Right cardiac atrium (tissue), 5 donors: Measurements from ENCODE around the gene MGAT4A. TPM values are rescaled to one million over a fixed set of nuclear protein-coding genes. Genes with fewer than 3 reads are reported as not detected.

Experiments
- ATAC-seq, 2 donors: fragments of 200-7000 bp; cut with Tn5 transposase; one replicate each; pipeline versions ENCODE4 v1.8.0 to v1.9.1; 2020; ENCODE audit warnings: moderate library complexity in 2 of 2, mild to moderate bottlenecking in 1 of 2
- DNase-seq, 3 donors: peaks; one replicate each; pipeline ENCODE4 v3.0.0-alpha.2; 2020
- H3K27ac ChIP-seq: one replicate; pipeline ENCODE4 v1.5.1; 2013; ENCODE audit warnings: mild to moderate bottlenecking, low read length, control low read depth, moderate library complexity
- H3K27me3 ChIP-seq: one replicate; pipeline ENCODE4 v1.6.1; 2013; ENCODE audit not compliant: control insufficient read depth, insufficient read depth
- H3K4me1 ChIP-seq: one replicate; pipeline ENCODE4 v1.6.1; 2013; ENCODE audit warnings: low read length; ENCODE audit not compliant: control insufficient read depth, insufficient read depth
- H3K4me3 ChIP-seq: one replicate; pipeline ENCODE4 v1.5.1; 2013; ENCODE audit warnings: low read length, control low read depth
- H3K9me3 ChIP-seq: one replicate; pipeline ENCODE4 v1.6.1; 2013; ENCODE audit warnings: low read length; ENCODE audit not compliant: control insufficient read depth
- WGBS: extraction: QIAGEN DNeasy Blood & Tissue Kit; methylation state at CpG from one replicate; pipeline ENCODE4 v1.1.7; 2013; 5-methylcytosine and 5-hydroxymethylcytosine counted together
- intact Hi-C, 4 donors: fragments of 100-400 bp; cut with DNase I; formaldehyde crosslinking; loops; one replicate each; pipeline versions ENCODE4 v1.11.0 to v1.14.0; 2022 to 2023
- polyA plus RNA-seq: library from polyadenylated mRNA; stranded (reverse); fragments of 200-250 nt; gene quantifications from one replicate; pipeline ENCODE4 v1.2.3, GENCODE V29; 2013
- total RNA-seq, 4 donors: library from RNA; stranded (reverse); fragmentation: NEBNext Ultra II Directional; extraction: Animal tissue kit (Norgen Biotek cat#: 25700); gene quantifications; one replicate each; pipeline ENCODE4 v1.2.1, GENCODE V29; 2021
- donor health status: healthy with polysubstance abuse.
- donor health status: DM: no; HTN: yes; CAD: no.
- donor health status: DM: no; HTN: no; CAD: no.
- donor health status: DM: no; HTN: yes; CAD: no; lungs with severe emphysema.
- donor health status: DM: yes; HTN: yes; CAD: no.

MGAT4A gene
- total and polyA plus RNA-seq, 5 donors, result 5.2 to 37.2 (median 24.9) TPM

DNA sequence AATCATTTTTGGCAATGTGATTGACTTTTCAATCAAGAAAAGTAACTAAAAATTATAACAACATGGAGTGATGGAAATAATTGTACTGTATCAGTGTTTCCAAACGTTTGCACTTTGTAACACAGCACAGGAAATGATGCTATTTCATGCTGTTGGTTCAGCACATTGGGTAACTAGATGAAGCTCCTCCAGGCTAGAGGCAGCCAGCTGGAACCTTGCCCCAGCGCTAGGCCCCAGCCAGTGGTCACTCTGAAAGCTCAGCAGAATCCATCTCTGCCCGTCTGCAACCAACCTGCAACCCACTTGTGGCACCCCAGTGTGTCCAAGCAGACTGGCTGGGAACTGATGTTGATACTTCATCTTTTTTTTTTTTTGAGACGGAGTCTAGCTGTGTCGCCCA lies 107.3 kb downstream of the MGAT4A start:
- Histone ChIP-seq H3K4me1 (no peaks in the 10 kb centered on the region), H3K4me3 (no peak overlapping the region), H3K27me3 (no peaks in the 10 kb centered on the region), H3K27ac (no peak overlapping the region), H3K9me3 (no peaks in the 10 kb centered on the region)
- intact Hi-C loops, result no loop called here
- ATAC-seq (peak; percentile 76 to 78), DNase-seq (peak; percentile 63 to 84 (median 76))
- 70% methylated on average over 5 of the region's 5 CpGs for WGBS

DNA sequence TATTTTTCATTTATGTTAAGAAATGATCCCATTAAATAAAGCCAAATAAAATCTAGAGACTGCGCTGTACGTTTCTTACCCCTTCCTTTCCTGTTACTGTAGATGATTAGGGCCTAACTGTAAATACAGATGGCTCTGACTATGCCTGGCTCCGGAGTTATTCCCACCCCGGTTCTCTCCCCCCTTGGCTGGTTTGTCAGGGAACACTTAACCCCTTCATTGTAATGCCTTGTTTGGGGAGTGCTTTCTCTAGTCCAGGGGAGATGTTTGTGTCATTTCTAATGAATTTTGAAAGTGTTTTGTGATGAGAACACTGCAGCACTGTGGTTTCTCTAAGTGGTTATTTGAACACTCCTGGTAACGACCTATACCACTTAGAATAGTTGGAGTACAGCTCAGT lies 113.8 kb downstream of the MGAT4A start:
- WGBS, result 48% methylated on average over 5 of the region's 5 CpGs
- ATAC-seq (no peak), DNase-seq (no peak)
- H3K4me3 ChIP-seq, result no peak overlapping the region
- H3K9me3 ChIP-seq, result no peaks in the 10 kb centered on the region
- no peak overlapping the region for H3K27ac ChIP-seq
- no peaks in the 10 kb centered on the region for H3K4me1 ChIP-seq
- intact Hi-C loops, result no loop called here
- H3K27me3 ChIP-seq, result no peaks in the 10 kb centered on the region

DNA sequence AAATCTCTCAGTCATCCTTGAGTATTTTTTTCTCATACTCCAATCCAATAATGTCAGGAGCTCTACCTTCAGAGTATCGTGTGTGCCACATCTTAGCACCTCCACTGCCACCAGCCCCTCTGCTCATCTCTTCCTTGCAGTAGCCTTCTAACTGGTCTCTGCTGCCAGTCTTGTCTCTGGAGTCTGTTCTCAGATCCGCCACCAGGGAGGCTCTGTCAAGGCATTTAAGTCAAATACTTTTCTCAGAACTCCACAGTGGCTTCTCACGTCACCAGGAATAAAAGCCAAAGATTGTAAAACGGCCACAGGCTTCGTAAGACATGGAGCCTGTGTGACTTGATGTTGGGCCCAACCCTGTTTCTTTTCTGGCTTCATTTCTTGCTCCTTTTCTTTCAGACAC lies 115.5 kb downstream of the MGAT4A start:
- intact Hi-C loops, result no loop called here
- DNase-seq (no peak), ATAC-seq (no peak)
- no peak overlapping the region for H3K4me3 ChIP-seq
- no peaks in the 10 kb centered on the region for H3K27me3 ChIP-seq
- H3K27ac ChIP-seq, result no peak overlapping the region
- H3K4me1 ChIP-seq, result no peaks in the 10 kb centered on the region
- 80% methylated on average over 5 of the region's 5 CpGs for WGBS
- H3K9me3 ChIP-seq, result no peaks in the 10 kb centered on the region

DNA sequence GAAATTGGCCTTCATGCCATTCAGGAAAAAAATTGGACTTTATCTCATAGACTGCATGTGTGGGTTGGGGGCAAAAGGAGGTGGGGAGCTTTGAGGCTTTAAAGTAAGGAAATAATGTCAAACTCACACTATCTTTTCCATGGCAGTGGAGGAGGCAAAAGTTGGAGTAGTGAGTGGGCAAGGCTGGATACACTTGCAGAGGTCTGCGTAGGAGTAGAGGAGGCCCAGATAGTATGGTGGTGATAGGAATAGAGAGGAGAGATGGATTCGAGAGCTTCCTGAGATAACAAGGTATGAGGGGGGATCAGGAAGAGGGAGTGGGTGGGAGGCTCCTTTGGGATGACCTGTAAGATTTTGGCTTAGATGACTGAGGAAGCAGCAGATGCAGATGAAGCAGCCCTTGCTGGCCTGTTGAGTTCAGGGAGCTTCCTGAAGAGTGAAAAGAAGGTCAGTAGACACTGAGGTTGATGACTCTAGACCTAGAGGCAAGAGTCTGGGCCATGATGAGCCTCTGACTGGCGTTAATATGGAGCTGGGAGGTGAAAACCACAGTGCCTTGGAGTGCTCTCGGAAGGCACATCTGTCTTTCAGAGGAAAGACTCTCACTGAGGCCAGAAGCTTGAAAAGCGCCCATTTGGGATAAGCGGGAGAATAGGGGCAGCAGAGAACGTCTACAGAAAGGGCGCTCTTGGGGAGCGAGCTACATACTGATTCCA lies 116.8 kb downstream of the MGAT4A start:
- no peaks in the 10 kb centered on the region for H3K4me1 ChIP-seq
- H3K9me3 ChIP-seq, result no peaks in the 10 kb centered on the region
- no peak overlapping the region for H3K4me3 ChIP-seq
- no peak for ATAC-seq
- intact Hi-C loops, result no loop called here
- WGBS, result 88% methylated on average over 9 of the region's 9 CpGs
- no peak overlapping the region for H3K27ac ChIP-seq
- DNase-seq, result no peak
- H3K27me3 ChIP-seq, result no peaks in the 10 kb centered on the region

DNA sequence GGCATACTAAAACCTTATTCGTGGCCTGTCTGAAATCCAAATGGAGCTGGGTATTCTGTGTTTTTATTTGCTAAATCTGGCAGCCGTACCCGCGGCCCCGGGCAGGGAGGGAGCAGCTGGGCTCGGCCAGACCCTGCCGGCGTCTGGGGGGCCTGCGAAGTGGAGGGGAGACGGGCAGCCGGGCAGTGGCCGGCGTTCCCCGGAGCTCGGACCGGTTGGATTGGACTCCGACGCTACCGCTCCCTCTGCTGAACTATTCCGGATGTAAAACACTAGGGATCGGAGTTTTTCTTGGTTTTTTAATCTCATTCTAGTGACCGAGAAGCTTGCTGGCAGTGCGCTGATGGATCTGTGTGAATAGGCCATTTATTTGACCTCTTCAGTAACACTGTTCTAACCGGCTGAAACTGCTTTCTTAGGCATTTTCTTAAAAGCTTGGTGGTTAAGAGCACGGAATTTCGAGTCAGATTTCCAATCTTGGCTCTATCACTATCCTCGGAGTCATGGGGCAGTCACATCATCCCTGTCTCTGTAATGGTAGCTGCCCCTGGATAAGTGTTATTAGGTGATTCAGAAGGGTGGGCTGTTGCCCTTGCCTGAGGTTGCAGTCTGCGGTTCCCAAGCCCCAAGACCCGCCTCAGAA lies 121.8 kb downstream of the MGAT4A start:
- ATAC-seq, result peak; percentile 45 to 66
- no peaks in the 10 kb centered on the region for H3K9me3 ChIP-seq
- H3K27me3 ChIP-seq, result no peaks in the 10 kb centered on the region
- peaks cover 7% of the 10 kb centered on the region for H3K4me1 ChIP-seq
- peak overlapping the region; percentile 67 for H3K4me3 ChIP-seq
- 1% methylated on average over 29 of the region's 29 CpGs for WGBS
- intact Hi-C loops, result loop anchor here in 3 of 4 donors (5.0 to 10.0 kb wide), 2 partner anchors 194 to 197 kb away; no protein-coding TSS in a partner anchor
- DNase-seq, result peak; percentile 27 to 65 (median 64)
- peak overlapping the region; percentile 88 for H3K27ac ChIP-seq

DNA sequence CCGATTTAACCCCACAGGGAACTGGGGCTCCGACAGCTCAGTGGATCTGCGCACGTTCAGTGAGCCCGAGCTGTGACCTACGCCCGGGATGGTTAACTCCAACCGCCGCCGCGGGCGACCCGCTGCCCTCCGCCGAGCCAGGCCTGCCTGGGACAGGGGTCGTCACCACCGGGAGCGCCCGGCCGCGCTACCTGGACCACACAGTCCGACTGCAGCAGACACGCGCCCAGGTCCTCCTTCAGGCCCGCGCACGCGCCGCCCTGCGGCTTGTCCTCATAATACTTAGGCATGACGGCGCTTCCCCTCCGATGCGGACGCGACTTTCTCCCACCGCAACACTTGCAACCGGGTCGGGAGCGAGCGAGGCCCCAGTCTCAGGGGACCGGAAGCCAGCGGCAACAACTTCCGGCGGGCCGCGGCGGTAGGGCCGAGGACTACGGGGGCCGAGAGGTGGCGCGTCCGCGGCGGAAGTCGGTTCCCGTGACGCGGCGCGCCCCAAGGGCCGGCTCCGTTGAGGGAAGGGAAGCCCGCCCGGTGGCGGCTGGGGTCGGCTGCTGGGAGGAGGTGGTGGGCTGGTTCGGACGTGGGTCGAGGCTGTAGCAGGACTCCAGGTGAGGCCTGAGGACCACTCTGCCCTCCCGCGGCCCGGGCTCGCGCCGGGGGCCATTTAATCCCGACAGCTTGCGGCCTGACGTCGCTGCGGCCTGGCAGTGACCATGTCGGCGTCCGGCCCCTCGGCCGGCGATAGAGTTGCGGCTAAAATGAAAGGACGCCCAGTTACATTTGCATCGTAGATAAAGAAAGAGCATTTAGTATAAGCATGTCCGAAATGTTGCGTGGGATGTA lies 122.6 kb downstream of the MGAT4A start, which contains the start of the genes COA5 and UNC50:
Gene COA5 (minus strand): TSS at position 397 of the 846 bp plus-strand sequence. CDS start 107 bp downstream, at position 290.
Gene UNC50 (plus strand): TSS at position 474 of the 846 bp plus-strand sequence. CDS start 1,171 bp downstream, outside the sequence.
- no peaks in the 10 kb centered on the region for H3K9me3 ChIP-seq
- H3K27ac ChIP-seq, result peak within 1 kb of the TSS; percentile 88
- peak within 1 kb of the TSS; percentile 67 for H3K4me3 ChIP-seq
- peak; percentile 97 to 98 for ATAC-seq
- intact Hi-C loops, result loop anchor here in 3 of 4 donors (5.0 to 10.0 kb wide), 2 partner anchors 194 to 196 kb away; no protein-coding TSS in a partner anchor
- peak; percentile 93 to 97 (median 96) for DNase-seq
- no peaks in the 10 kb centered on the region for H3K27me3 ChIP-seq
- H3K4me1 ChIP-seq, result peaks cover 7% of the 10 kb centered on the region
- WGBS, result under 1% methylated on average over 93 of the region's 93 CpGs

DNA sequence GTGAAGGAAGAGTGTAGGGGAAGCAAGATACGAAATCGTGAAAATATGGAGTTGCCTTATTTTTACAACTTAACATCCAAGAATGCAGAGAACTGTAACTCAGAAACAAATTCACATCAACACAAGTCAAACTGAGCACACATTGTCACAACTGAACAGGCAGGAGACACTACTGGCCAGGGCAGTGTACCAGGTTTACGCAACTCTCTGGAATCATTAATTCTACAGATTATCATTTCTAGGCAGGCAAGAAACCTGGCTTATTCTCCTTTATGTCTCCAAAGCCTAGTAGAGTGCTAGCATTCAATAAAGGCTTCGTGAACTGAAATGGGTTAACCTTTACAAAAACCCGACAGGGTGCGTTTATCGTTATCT lies 123.2 kb downstream of the MGAT4A start:
- DNase-seq (no peak), ATAC-seq (peak in 1 of 2 donors; percentile 25)
- H3K9me3 ChIP-seq, result no peaks in the 10 kb centered on the region
- H3K27me3 ChIP-seq, result no peaks in the 10 kb centered on the region
- intact Hi-C loops, result loop anchor here in 3 of 4 donors (5.0 to 10.0 kb wide), 2 partner anchors 193 to 195 kb away; no protein-coding TSS in a partner anchor
- peak overlapping the region; percentile 88 for H3K27ac ChIP-seq
- H3K4me1 ChIP-seq, result peaks cover 7% of the 10 kb centered on the region
- 7% methylated on average over 7 of the region's 7 CpGs for WGBS
- H3K4me3 ChIP-seq, result peak overlapping the region; percentile 67

DNA sequence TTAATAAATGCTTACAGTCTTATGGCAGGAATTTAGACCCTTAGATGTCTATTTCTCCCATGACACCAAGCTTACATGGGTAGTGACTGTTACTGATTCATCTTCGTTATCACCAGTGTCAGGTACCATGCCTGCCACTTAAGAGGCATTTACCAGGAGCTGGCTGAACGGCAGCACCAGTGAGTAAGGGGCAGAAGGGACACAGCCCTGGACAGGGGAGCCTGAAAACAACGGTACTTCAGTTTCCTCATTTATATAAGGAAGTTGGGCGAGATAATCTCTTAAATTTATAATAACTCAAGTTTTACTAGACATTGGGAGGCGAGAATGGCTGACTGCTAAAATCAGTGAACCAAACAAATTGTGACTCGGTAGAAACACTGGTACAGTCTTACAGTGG lies 123.8 kb downstream of the MGAT4A start:
- no peak for DNase-seq
- Histone ChIP-seq H3K4me3 (peak overlapping the region; percentile 67), H3K27ac (no peak overlapping the region), H3K9me3 (no peaks in the 10 kb centered on the region), H3K27me3 (no peaks in the 10 kb centered on the region), H3K4me1 (peaks cover 7% of the 10 kb centered on the region)
- WGBS, result 62% methylated on average over 6 of the region's 6 CpGs
- intact Hi-C loops, result loop anchor here in 3 of 4 donors (5.0 to 10.0 kb wide), 2 partner anchors 192 to 195 kb away; no protein-coding TSS in a partner anchor
- ATAC-seq, result no peak

DNA sequence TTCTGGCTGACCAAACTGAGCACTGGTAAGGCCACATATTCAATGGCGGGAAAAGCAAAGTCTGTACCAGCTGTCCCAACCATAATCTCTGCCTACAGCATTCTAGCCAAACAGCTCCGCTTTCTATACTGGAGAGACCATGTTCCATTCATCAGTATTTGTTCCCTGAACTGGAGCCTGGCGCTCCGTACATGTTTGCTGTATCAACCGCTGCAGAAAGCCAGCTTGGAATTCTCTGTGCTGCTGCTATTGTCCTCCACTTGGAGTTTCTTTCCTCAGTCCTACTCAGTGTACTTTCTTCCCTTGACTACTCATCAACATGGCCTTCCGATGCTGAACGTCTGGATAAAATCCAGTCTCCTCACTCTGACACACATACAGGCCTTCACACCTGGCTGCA lies 124.5 kb downstream of the MGAT4A start:
- H3K27me3 ChIP-seq, result no peaks in the 10 kb centered on the region
- H3K4me1 ChIP-seq, result peaks cover 7% of the 10 kb centered on the region
- no peaks in the 10 kb centered on the region for H3K9me3 ChIP-seq
- intact Hi-C loops, result loop anchor here in 3 of 4 donors (5.0 to 10.0 kb wide), 2 partner anchors 192 to 194 kb away; no protein-coding TSS in a partner anchor
- WGBS, result 85% methylated on average over 7 of the region's 7 CpGs
- no peak overlapping the region for H3K27ac ChIP-seq
- no peak overlapping the region for H3K4me3 ChIP-seq
- no peak for ATAC-seq
- no peak for DNase-seq

DNA sequence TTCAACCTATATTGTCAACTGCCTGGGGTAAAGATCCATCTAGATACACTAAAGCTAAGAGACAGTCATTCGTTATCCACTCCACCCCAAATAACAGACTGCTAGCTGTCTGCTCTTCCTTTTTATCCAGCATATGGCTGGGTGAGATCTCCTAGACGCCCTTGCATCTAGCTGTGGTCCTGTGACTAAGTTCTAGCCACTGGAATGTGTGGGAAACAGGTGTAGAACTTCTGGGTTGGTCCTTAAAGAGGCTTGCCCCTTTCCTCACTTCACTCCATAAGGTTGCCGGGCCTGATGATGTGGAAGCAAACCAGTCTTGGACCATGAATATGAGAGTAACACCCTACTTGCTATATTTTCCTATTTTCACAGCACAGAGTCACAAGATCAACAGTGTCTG lies 125.9 kb downstream of the MGAT4A start:
- intact Hi-C loops, result loop anchor here in 3 of 4 donors (5.0 to 10.0 kb wide), 2 partner anchors 190 to 193 kb away; no protein-coding TSS in a partner anchor
- peaks cover 7% of the 10 kb centered on the region for H3K4me1 ChIP-seq
- no peaks in the 10 kb centered on the region for H3K27me3 ChIP-seq
- no peak overlapping the region for H3K4me3 ChIP-seq
- H3K9me3 ChIP-seq, result no peaks in the 10 kb centered on the region
- no peak overlapping the region for H3K27ac ChIP-seq
- no peak for ATAC-seq
- no peak for DNase-seq
- WGBS, result 73% methylated on average over 3 of the region's 3 CpGs
